HG03342 (cell line): ENCODE results near the gene SLC12A3.
A peak's percentile ranks its signal among the peaks of the same experiment; 100 is the strongest.
"Not testable (repeated sequence)": the region's sequence is repeated elsewhere in the genome, so short reads cannot be mapped to it uniquely, and the experiment has no call there.

Experiments used
- ATAC-seq: cut with Tn5 transposase; IDR thresholded peaks from one replicate; pipeline ENCODE4 v1.9.1; 2021; ENCODE audit warnings: mild to moderate bottlenecking, moderate library complexity; ENCODE audit not compliant: unreplicated experiment

Gene SLC12A3

DNA sequence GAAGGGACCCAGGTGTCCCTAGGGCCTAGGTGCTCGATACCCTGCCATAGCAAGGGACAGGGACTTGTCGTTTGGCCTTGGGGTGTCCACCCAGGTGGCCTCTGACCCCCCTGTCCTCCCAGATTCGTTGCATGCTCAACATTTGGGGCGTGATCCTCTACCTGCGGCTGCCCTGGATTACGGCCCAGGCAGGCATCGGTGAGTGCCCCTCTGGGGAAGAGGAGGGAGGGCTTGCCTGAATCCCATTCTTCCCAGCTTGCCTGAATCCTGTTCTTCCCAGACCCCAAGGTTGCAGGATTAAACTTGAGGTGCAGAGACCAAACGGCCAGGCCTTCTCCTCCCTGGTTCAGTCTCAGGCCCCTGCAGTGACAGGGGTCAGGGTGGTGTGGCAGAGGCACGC is 3.2 kb downstream of the SLC12A3 start:
- ATAC-seq: no peak

DNA sequence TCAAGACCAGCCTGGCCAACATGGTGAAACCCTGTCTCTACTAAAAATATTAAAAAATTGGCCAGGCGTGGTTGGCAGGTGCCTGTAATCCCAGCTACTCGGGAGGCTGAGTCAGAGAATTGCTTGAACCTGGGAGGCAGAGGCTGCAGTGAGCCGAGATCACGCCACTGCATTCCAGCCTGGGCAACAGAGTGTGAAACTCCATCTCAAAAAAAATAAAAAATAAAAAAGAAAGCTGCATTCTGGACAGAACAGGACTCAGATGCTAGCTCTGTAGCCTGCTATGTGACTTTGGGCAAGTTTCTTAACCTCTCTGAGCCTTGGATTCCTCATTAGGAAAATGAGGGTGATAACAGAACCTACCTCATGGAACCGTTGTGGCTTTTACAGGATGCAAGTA is 3.8 kb downstream of the SLC12A3 start:
- not testable (repeated sequence) for ATAC-seq

DNA sequence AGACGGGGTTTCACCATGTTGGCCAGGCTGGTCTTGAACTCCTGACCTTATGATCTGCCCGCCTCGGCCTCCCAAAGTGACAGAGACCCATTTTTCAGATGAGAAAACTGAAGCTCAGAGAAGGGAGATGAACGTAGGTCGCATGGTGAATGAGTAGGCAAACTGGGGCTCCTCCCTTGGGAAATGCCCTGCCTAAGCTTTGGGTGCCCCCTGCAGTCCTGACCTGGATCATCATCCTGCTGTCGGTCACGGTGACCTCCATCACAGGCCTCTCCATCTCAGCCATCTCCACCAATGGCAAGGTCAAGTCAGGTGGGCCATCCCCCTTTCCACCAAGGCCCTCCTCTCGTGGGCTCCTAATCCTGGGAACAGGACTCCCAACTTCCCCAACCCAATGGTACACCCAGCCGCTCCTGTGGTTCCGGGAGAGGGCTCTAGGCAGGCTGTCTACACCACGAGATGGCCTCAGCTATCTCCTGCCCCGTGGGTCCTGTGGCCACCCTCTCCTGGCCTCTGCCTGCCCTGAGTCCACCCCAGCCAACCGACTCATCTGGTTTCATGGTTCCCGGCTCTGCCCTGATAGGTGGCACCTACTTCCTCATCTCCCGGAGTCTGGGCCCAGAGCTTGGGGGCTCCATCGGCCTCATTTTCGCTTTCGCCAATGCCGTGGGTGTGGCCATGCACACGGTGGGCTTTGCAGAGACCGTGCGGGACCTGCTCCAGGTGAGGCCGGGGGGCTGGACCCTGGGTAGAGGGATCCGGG is 4.7 kb downstream of the SLC12A3 start:
- ATAC-seq: no peak

DNA sequence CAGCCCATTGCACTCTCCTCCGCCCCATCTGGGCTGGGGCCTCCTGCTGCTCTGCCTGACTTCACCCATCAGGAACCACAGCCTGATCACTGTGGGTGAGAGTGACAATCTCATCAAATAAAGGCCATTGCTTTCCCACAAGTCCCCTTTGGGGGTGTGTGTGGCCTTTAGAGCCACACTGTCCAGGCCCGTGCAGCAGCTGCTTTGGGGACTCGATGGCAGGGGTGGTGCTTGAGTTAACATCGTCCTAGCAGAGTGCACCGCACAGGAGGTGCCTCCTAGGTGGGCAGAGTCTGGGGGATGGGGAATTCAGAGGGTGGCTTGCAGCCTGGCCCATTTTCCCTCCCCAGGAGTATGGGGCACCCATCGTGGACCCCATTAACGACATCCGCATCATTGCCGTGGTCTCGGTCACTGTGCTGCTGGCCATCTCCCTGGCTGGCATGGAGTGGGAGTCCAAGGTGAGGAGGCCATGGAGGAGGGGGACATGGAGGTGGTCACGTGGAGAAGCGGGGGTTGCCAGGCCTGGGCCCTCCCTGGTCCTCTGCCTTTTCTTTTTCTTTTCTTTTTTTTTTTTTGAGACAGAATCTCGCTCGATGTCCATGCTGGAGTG is 5.4 kb downstream of the SLC12A3 start:
- ATAC-seq: no peak

DNA sequence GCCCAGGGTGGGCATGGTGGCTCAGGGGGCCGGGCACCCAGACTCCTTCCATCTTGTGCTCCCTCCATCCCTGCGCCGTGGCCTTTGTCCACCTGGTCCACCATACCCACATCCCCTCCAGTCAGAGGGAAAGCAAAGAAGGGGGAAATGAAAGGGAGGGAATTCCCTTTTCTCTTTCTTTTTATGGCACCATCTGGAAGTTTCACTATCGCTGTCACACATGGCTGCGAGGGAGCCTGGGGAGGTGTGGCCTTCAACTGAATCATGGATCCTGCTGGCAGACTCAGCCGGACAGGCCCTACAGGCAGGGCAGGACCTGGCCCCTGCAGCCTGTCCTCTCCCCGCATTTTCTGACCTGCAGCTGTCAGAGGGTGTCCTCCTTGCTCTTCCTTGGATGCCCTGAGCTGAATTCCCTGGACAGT is 6.2 kb downstream of the SLC12A3 start:
- ATAC-seq: peak; percentile 62

DNA sequence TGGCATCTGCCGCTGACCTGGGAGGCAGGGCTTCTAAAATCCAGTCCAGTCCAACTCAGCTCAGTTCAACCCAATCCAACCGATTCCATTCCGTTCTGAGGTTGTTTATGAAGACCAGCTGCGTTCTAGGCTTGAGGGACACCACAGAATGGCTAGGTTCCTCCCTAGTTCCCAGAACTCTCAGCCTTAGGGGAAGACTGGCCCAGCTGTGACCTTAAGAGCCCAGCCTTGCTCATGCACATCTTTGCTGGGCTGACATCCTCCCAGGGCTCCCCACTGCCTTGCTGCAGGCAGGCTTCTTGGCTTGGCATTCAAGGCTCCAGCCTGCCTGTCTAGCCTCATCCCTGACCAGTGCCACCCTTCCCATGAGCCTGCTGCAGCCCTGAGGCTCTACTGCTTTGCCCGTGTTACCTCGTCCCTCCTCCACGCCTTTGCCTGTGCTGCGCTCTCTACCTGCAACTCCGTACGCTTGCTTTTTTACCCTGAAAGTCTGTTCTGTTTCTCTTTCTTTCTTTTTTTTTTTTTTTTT is 7.9 kb downstream of the SLC12A3 start:
- no peak for ATAC-seq

DNA sequence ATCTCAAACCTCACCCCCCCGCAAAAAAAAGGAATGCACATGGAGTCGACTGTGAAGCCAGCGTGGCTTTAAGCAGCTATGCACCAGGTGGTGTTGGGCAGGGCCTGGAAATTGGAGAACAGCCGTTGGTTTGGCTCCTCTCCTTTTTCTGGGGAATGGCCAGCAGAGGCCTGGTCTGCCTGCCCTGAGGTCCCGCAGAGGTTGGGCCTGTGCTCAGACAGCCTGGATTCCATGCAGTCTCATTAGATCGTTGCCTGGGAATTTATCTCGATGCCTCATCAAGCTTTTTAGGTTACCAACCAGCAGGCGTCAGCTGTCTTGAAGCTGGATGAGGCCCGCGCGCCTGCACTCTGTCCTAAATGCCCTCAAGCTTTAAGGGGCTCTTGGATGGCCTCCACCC is 9.8 kb downstream of the SLC12A3 start:
- no peak for ATAC-seq

DNA sequence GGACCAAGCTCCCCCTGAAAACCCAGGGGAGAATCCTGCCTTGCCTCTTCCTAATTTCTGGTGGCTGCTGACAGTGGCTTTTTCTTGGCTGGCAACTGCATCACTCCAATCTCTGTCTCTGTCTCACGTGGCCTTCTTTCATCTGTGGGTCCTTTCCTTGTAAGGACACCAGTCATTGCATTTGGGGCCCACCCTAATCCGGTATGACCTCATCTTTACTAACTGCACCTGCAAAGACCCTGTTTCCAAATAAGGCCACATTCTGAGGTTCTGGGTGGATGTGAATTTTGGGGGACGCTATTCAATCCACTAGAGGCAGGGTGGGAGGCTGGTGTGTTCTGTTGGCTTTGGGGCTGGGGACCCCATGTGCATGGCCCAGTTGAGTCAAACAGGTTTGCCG is 11.0 kb downstream of the SLC12A3 start:
- no peak for ATAC-seq

DNA sequence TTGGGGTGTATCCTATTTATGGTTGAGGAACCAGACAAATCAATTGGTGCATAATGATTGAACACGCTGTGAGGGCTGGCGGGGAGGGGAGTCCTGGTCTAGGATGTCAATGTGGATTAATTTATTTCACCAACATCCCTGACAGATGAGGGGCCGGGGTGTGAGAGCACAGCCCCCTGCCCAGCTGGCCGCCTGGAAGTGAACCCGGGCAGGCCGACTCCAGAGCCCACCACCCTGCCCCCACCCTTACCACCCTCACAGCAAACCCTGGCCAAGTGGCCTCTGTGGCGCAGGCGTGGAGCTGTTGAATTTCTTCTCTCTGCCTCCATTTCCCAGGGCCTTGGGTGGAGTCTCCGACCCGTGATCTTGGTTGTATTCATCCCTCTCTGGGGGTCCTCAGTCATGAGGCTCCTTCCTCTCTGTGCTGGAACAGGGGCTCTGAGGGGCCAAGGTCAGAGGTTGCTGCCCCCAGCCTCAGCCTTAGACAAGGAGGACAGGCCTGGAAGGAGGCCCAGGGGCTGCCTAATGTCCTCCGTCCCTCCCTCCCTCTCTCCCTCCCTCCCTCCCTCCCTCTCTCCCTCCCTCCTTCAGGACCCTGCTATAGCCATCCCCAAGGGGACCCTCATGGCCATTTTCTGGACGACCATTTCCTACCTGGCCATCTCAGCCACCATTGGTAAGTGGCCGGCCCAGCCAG is 12.6 kb downstream of the SLC12A3 start:
- no peak for ATAC-seq

DNA sequence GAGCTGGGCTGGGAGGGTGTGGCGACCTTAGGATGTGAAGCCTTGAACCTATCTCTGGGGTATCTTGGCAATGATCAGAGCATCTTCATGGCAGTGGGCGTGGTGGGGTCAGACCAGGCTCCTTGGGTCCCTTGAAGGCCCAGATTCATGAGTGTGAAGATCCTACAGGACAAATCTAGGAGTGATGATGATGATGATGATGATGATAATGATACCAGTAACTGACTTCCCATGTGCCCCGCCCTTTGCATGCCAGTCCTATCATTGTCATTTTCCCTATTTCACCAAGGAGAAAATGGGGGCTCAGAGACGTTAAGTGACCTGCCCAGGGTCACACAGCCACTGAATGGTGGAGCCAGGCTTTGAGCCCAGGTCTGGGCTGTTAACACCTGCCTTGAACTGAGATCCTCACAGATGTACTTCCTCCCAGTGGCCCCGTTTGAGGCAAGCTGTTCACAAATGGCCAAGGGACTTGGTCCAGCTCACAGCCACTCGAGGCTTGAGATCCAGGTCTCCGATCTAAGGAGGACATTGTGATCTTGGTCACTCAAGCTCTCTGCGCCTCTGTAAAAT is 13.4 kb downstream of the SLC12A3 start:
- ATAC-seq: no peak

DNA sequence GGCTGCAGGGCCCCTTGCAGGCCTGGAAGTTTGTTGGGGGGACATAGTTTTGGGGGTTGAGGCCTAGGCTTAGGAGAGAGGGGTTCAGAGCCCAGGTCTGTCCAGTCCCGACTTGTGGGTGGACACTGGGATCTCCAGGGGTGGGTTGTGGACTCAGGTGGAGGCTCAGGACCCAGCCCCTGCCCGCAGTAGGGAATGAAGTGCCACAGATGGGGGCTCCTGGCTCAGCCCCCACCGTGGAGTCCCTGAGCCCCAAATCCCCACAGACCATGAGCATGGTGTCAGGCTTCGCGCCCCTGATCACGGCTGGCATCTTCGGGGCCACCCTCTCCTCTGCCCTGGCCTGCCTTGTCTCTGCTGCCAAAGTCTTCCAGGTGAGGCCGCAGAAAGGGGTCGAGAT is 14.3 kb downstream of the SLC12A3 start:
- no peak for ATAC-seq

DNA sequence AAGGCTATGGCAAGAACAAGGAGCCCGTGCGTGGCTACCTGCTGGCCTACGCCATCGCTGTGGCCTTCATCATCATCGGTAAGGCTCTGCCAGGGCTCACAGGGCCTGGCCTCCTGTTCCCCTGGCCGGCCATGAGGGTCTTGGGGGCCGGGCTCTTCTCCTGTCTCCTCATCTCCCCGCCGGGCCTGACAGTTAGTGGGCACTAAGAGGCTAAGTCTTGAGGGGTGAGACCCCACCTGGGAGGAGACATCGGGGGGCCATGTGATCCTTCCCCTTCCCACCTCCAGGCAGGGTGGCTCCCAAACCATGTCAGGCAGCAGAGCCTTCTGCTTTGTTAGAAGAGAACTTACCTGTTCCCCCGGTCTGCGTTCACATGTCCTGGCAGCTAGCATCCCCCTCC is 15.2 kb downstream of the SLC12A3 start:
- no peak for ATAC-seq

DNA sequence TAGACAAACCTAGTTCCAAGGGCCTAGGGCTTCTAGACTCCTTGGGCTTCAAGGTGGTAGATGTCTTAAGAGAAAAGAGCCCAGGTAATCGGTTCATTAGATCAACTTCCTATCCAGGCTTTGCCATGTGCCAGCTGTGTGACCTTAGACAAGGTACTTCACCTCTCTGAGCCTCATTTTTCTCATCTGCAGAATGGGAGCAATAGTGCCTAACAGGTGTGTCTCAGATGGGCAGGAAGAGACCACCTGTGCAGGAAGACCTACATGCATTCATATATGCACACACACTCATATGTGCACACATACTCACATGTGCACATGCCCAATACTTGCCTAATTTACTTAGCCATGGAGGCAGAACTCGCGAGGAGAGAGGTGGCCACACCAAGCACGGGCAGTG is 15.7 kb downstream of the SLC12A3 start:
- ATAC-seq: no peak

DNA sequence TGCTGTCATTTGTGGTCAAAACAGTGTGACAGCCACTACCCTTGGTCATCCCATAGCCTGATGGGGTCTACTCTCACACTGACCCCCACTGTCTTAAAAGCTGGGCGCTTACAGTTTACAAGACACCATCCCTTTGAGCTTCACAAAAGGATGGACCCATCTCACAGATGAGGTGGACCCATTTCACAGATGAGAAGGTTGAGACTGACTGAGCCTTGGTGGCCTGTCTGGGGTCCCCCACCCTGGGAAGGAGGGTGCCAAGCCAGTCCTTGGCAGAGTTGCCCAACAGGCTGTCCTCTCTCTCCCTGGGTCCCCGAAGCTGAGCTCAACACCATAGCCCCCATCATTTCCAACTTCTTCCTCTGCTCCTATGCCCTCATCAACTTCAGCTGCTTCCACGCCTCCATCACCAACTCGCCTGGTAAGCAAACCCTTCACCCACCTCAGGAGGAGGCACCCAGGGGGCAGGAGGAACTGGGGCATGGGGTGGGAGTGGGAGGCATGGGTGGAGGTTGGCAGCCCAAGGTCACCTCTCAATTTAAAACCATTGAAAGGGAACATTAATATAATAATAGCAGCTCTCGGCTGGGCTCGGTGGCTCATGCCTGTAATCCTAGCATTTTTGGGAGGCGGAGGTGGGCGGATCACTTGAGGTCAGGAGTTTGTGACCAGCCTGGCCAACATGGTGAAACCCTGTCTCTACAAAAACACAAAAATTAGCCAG is 17.2 kb downstream of the SLC12A3 start:
- ATAC-seq: no peak

DNA sequence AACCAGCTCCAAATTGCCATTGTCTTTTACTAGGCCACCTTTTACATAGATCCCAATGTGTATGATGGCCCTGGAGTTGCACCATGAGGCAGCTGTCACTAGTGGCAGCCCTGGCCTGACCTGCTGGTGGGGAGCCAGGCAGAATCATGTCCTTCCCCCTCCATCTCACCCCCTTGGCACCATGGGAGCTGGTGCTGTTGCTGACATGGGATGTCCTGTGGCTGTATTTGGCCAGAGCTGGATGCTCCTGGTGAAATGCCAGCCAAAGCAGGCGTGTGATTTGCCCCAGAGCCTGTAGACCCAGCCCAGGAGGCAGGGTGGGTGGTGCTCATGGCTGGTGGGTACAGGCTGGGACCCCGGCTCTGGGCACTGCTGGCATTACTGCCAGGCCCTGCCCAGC is 18.6 kb downstream of the SLC12A3 start:
- ATAC-seq: no peak

DNA sequence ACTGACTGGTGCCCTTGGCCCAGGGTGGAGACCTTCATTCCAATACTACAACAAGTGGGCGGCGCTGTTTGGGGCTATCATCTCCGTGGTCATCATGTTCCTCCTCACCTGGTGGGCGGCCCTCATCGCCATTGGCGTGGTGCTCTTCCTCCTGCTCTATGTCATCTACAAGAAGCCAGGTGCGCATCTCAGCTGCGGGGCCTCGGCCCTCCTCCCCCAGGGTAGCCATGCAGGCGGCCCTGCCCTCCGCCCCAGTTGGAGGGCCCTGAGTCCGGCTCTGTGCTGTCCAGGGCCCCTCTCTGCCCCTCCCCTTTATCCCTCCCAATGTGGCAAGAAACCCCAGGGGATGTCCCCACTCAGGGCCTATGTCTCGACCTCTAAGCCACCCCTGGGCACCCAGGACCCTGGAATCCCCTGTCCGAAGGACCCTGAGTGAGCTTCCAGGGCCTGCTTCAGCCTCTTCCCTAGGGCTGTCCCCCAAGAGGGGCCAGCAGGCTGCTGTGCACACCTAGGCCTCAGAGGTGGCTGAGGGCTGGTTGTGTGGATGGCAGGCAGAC is 19.1 kb downstream of the SLC12A3 start:
- ATAC-seq: no peak

DNA sequence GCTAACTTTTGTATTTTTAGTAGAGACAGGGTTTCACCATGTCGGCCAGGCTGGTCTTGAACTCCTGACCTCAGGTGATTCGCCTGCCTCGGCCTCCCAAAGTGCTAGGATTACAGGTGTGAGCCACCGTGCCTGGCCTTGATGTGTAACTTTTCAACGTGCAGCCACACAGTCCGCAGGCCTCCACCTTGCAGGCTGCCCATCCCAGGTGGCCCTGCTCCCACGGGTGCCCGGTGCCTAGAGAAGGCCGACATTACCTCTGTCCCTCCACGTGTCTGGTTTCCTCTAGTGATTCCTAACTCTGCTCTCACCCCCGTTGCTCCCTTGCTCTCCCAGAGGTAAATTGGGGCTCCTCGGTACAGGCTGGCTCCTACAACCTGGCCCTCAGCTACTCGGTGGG is 19.9 kb downstream of the SLC12A3 start:
- not testable (repeated sequence) for ATAC-seq

DNA sequence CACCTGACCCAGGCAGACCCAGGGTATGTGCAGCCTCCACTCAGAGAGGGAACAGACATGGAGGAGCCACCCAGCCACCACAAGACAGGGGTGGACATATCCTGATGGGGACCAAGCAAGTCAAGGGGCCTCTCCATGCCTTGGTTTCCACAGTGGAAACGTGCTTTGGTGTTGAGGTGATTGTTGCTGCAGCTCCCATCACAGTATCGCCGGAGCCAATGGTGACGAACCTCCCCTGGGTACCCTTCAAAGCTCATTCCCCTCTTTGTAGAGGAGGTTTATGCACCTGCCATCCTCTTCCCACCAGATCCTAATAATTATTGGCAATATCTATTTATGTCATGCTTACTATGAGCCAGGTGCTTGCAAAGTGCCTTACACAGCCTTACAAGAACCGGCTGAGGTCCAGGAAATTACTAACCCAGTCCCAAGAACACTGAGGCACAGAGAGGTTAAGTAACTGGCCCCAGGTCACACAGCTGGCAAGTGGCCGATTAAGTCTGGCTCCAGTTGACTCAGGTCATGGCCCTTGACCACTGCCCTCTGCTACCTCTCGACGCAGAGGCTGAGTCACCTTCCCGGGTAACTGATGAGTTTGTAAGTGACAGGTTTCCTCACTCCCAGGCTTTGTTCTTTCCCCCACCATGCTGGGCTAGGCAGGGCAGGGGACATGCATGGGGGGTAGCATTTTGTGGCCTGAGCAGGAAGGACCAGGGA is 20.6 kb downstream of the SLC12A3 start:
- no peak for ATAC-seq

DNA sequence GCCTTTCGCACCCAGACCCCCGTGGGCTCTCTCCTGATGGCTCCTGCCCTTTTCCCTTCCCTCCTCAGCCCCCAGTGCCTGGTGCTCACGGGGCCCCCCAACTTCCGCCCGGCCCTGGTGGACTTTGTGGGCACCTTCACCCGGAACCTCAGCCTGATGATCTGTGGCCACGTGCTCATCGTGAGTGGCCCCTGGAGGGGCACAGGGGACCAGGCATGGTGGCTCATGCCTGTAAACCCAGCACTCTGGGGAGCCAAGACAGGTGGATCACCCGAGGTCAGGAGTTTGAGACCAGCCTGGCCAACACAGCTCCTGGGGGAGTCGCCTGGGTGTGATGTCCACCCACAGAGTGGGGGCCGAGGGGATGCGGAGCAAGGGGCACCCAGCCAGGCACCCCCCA is 21.3 kb downstream of the SLC12A3 start:
- no peak for ATAC-seq

DNA sequence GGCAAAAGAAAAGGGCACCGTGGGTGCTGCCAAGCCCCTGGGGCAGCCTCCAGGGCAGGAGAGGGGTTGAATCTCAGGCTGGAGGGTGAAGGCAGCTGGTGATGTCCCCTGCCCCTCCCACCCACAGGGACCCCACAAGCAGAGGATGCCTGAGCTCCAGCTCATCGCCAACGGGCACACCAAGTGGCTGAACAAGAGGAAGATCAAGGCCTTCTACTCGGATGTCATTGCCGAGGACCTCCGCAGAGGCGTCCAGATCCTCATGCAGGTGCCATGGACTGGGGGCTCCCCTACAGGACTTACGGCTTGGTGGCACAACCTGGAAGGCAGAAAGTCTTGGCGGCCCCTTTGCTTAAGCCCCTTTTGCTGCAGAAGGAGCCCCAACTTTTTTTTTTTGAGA is 21.8 kb downstream of the SLC12A3 start:
- ATAC-seq: no peak
